Central memory CD8-positive, alpha-beta T cell (primary cell): ENCODE results near the gene XYLT2.

Experiments
- ATAC-seq: fragments of 150-1000 bp; cut with Tn5 transposase; replicated peaks from 2 replicates; pipeline ENCODE4 v1.10.0; 2022; ENCODE audit warnings: mild to moderate bottlenecking, moderate FRiP score, moderate number of reproducible peaks; ENCODE audit not compliant: poor library complexity, severe bottlenecking; ENCODE audit errors: extremely low read depth
- DNase-seq, 2 donors: peaks; one replicate each; pipeline ENCODE4 v3.0.0; 2021; ENCODE audit warnings: low spot score in 2 of 2
- H3K27ac Mint-ChIP-seq: one replicate; pipeline ENCODE4 v1.8.0; 2022; ENCODE audit warnings: low read depth, mild to moderate bottlenecking, moderate library complexity, mixed read lengths
- H3K27me3 Mint-ChIP-seq: one replicate; pipeline ENCODE4 v1.8.0; 2022; ENCODE audit warnings: mixed read lengths
- H3K36me3 Mint-ChIP-seq: one replicate; pipeline ENCODE4 v1.8.0; 2022; ENCODE audit warnings: mild to moderate bottlenecking, moderate library complexity, mixed read lengths; ENCODE audit not compliant: insufficient read depth
- H3K4me1 Mint-ChIP-seq: one replicate; pipeline ENCODE4 v1.8.0; 2022; ENCODE audit warnings: mixed read lengths
- H3K4me3 Mint-ChIP-seq: one replicate; pipeline ENCODE4 v1.8.0; 2022; ENCODE audit warnings: mild to moderate bottlenecking, moderate library complexity, mixed read lengths
- H3K9me3 Mint-ChIP-seq: one replicate; pipeline ENCODE4 v1.8.0; 2022; ENCODE audit warnings: mixed read lengths

XYLT2 gene

GRCh38 chr17:50379351-50380132, 33.6 kb downstream of the XYLT2 start:
- DNase-seq = no peak
- H3K27ac Mint-ChIP-seq = no peak overlapping the region

GRCh38 chr17:50380369-50381259, 34.7 kb downstream of the XYLT2 start:
- Mint-ChIP-seq H3K4me1 (peaks cover 5% of the 10 kb centered on the region), H3K9me3 (no peaks in the 10 kb centered on the region), H3K27me3 (no peaks in the 10 kb centered on the region), H3K4me3 (no peak overlapping the region), H3K27ac (no peak overlapping the region), H3K36me3 (peaks cover 40% of the 10 kb centered on the region)
- ATAC-seq = no peak
- DNase-seq = no peak

More at GRCh38 chr17:50379351-50380132, 33.6 kb downstream of the XYLT2 start:
- Mint-ChIP-seq H3K27me3 (no peaks in the 10 kb centered on the region), H3K36me3 (peaks cover 30% of the 10 kb centered on the region), H3K4me1 (no peaks in the 10 kb centered on the region), H3K9me3 (no peaks in the 10 kb centered on the region), H3K4me3 (no peak overlapping the region)
- ATAC-seq = no peak

- peaks cover 41% of the 10 kb centered on the region for H3K36me3 Mint-ChIP-seq
- no peak overlapping the region for H3K27ac Mint-ChIP-seq
- DNase-seq (no peak), ATAC-seq (no peak)
- peaks cover 7% of the 10 kb centered on the region for H3K4me1 Mint-ChIP-seq
- no peaks in the 10 kb centered on the region for H3K27me3 Mint-ChIP-seq
- no peak overlapping the region for H3K4me3 Mint-ChIP-seq
- no peaks in the 10 kb centered on the region for H3K9me3 Mint-ChIP-seq
Measured at GRCh38 chr17:50381260-50381815, 35.4 kb downstream of the XYLT2 start.

GRCh38 chr17:50381920-50382319, 36.0 kb downstream of the XYLT2 start:
- Mint-ChIP-seq H3K27me3 (no peaks in the 10 kb centered on the region), H3K4me3 (no peak overlapping the region), H3K36me3 (peaks cover 43% of the 10 kb centered on the region), H3K4me1 (peaks cover 10% of the 10 kb centered on the region), H3K9me3 (no peaks in the 10 kb centered on the region), H3K27ac (no peak overlapping the region)
- no peak for DNase-seq
- no peak for ATAC-seq

- no peak overlapping the region for H3K4me3 Mint-ChIP-seq
- H3K4me1 Mint-ChIP-seq = peaks cover 10% of the 10 kb centered on the region
- peaks cover 52% of the 10 kb centered on the region for H3K36me3 Mint-ChIP-seq
- ATAC-seq (no peak), DNase-seq (no peak)
- H3K27ac Mint-ChIP-seq = no peak overlapping the region
- no peaks in the 10 kb centered on the region for H3K9me3 Mint-ChIP-seq
- no peaks in the 10 kb centered on the region for H3K27me3 Mint-ChIP-seq
Measured at GRCh38 chr17:50382931-50383330, 37.0 kb downstream of the XYLT2 start.

GRCh38 chr17:50386510-50386909, 40.6 kb downstream of the XYLT2 start:
- Mint-ChIP-seq H3K27me3 (no peaks in the 10 kb centered on the region), H3K9me3 (no peaks in the 10 kb centered on the region), H3K4me3 (no peak overlapping the region), H3K27ac (no peak overlapping the region), H3K4me1 (peaks cover 10% of the 10 kb centered on the region), H3K36me3 (peaks cover 68% of the 10 kb centered on the region)
- DNase-seq (no peak), ATAC-seq (no peak)

GRCh38 chr17:50388728-50389127, 42.8 kb downstream of the XYLT2 start:
- DNase-seq (no peak), ATAC-seq (no peak)
- no peak overlapping the region for H3K27ac Mint-ChIP-seq
- peaks cover 19% of the 10 kb centered on the region for H3K4me1 Mint-ChIP-seq
- no peaks in the 10 kb centered on the region for H3K27me3 Mint-ChIP-seq
- H3K9me3 Mint-ChIP-seq = no peaks in the 10 kb centered on the region
- H3K36me3 Mint-ChIP-seq = peaks cover 80% of the 10 kb centered on the region
- H3K4me3 Mint-ChIP-seq = no peak overlapping the region

- Mint-ChIP-seq H3K9me3 (no peaks in the 10 kb centered on the region), H3K4me1 (peaks cover 25% of the 10 kb centered on the region), H3K36me3 (peaks cover 79% of the 10 kb centered on the region), H3K27ac (no peak overlapping the region), H3K4me3 (no peak overlapping the region), H3K27me3 (no peaks in the 10 kb centered on the region)
- DNase-seq = no peak
- no peak for ATAC-seq
Measured at GRCh38 chr17:50389534-50389933, 43.6 kb downstream of the XYLT2 start.

- Mint-ChIP-seq H3K27me3 (no peaks in the 10 kb centered on the region), H3K4me3 (no peak overlapping the region), H3K4me1 (peaks cover 34% of the 10 kb centered on the region), H3K36me3 (peaks cover 64% of the 10 kb centered on the region), H3K27ac (no peak overlapping the region), H3K9me3 (no peaks in the 10 kb centered on the region)
- ATAC-seq (no peak), DNase-seq (no peak)
Measured at GRCh38 chr17:50392621-50393020, 46.7 kb downstream of the XYLT2 start.

GRCh38 chr17:50393700-50394099, 47.8 kb downstream of the XYLT2 start:
- peaks cover 54% of the 10 kb centered on the region for H3K36me3 Mint-ChIP-seq
- ATAC-seq (no peak), DNase-seq (no peak)
- H3K27me3 Mint-ChIP-seq = no peaks in the 10 kb centered on the region
- H3K4me1 Mint-ChIP-seq = peaks cover 38% of the 10 kb centered on the region
- H3K9me3 Mint-ChIP-seq = no peaks in the 10 kb centered on the region
- no peak overlapping the region for H3K4me3 Mint-ChIP-seq
- H3K27ac Mint-ChIP-seq = no peak overlapping the region

GRCh38 chr17:50394711-50395110, 48.8 kb downstream of the XYLT2 start:
- Mint-ChIP-seq H3K4me1 (peaks cover 38% of the 10 kb centered on the region), H3K27ac (no peak overlapping the region), H3K36me3 (peaks cover 46% of the 10 kb centered on the region), H3K27me3 (no peaks in the 10 kb centered on the region), H3K4me3 (peak overlapping the region; percentile 80), H3K9me3 (no peaks in the 10 kb centered on the region)
- DNase-seq (no peak), ATAC-seq (no peak)

GRCh38 chr17:50396261-50397110, 50.6 kb downstream of the XYLT2 start:
- H3K4me1 Mint-ChIP-seq = peaks cover 38% of the 10 kb centered on the region
- ATAC-seq (peak; percentile 25), DNase-seq (no peak)

More at GRCh38 chr17:50396261-50397110, 50.6 kb downstream of the XYLT2 start:
- Mint-ChIP-seq H3K9me3 (no peaks in the 10 kb centered on the region), H3K27ac (peak overlapping the region; percentile 62), H3K27me3 (no peaks in the 10 kb centered on the region), H3K36me3 (peaks cover 35% of the 10 kb centered on the region), H3K4me3 (peak overlapping the region; percentile 80)
